Large intestine (tissue), 3 donors: ENCODE data around the gene GABRB1. TPM values are rescaled to one million over a fixed set of nuclear protein-coding genes. Genes with fewer than 3 reads are reported as not detected.

Source experiments
- DNase-seq, 2 donors: peaks; one replicate each; pipeline versions ENCODE4 v3.0.0 to v3.0.0-alpha.2; 2013
- H3K27ac ChIP-seq: one replicate; pipeline ENCODE4 v1.5.1; 2013; ENCODE audit warnings: low read length
- H3K27me3 ChIP-seq: 2 replicates; pipeline ENCODE4 v1.6.1; 2013; ENCODE audit warnings: low read length; ENCODE audit not compliant: control insufficient read depth, insufficient read depth
- H3K36me3 ChIP-seq: 2 replicates; pipeline ENCODE4 v1.6.1; 2013; ENCODE audit warnings: low read length; ENCODE audit not compliant: control insufficient read depth, insufficient read depth
- H3K4me1 ChIP-seq: one replicate; pipeline ENCODE4 v1.6.1; 2013; ENCODE audit warnings: low read length; ENCODE audit not compliant: control insufficient read depth, insufficient read depth
- H3K4me3 ChIP-seq: one replicate; pipeline ENCODE4 v1.5.1; 2013; ENCODE audit warnings: low read length
- H3K9me3 ChIP-seq: one replicate; pipeline ENCODE4 v1.6.1; 2013; ENCODE audit warnings: mild to moderate bottlenecking, low read depth, low read length, moderate library complexity; ENCODE audit not compliant: control insufficient read depth
- WGBS: methylation state at CpG from one replicate; pipeline ENCODE4 v1.1.5; 2013; ENCODE audit warnings: low lambda C conversion rate; ENCODE audit not compliant: insufficient coverage; 5-methylcytosine and 5-hydroxymethylcytosine counted together
- polyA plus RNA-seq: library from polyadenylated mRNA; unstranded; fragments of 120-200 nt; gene quantifications from one replicate; pipeline ENCODE4 v1.2.1, GENCODE V29; 2013

Gene GABRB1
- polyA plus RNA-seq, 1 donor: 0.27 TPM

DNA sequence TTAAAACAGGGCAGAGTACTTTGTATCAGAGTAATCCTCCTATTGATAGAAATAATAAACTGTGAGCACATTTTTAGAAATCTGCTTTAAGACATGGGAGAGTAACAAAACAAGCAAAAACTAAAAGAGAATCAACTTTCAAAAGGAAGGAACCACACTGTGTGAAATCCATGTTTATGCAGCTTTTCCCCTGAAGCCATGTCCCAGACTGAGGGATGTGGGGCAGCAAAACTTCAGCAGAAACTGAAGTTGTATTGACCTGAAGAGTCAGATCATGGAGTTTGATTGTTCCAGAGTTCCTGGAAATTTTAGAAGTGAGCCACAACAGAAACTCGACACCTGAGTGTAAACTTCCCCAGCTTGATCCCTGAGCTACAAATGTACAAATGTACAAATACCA, 378.9 kb downstream of the GABRB1 start:
- Histone ChIP-seq H3K4me1 (no peaks in the 10 kb centered on the region), H3K27ac (no peak overlapping the region), H3K4me3 (no peak overlapping the region), H3K36me3 (no peaks in the 10 kb centered on the region), H3K27me3 (peaks cover 3% of the 10 kb centered on the region), H3K9me3 (no peaks in the 10 kb centered on the region)
- WGBS: no CpG with 5 or more reads among the region's 1 CpG
- no peak for DNase-seq

DNA sequence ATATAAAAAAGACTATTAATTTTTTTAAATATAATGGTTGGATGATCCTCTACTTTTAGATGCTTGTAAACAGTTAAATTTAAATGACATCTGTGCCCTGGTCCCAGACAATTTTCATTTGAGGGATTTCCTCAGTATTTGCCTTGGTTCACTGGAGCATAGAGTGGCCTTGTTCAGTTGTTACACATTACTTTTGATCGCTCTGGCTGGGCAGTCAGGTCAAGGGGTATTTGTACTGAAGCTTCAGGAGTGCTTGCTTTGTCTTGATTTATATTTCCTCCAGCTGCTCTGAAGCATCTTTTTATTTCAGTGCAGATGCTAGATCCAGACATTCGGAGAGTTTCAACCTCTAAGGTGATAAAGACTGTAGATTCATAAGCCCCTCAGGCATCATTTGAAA, 382.2 kb downstream of the GABRB1 start:
- no peaks in the 10 kb centered on the region for H3K4me1 ChIP-seq
- no peak overlapping the region for H3K4me3 ChIP-seq
- no peak for DNase-seq
- peaks cover 3% of the 10 kb centered on the region for H3K27me3 ChIP-seq
- H3K36me3 ChIP-seq: no peaks in the 10 kb centered on the region
- no peaks in the 10 kb centered on the region for H3K9me3 ChIP-seq
- no CpG with 5 or more reads among the region's 2 CpGs for WGBS
- H3K27ac ChIP-seq: no peak overlapping the region

DNA sequence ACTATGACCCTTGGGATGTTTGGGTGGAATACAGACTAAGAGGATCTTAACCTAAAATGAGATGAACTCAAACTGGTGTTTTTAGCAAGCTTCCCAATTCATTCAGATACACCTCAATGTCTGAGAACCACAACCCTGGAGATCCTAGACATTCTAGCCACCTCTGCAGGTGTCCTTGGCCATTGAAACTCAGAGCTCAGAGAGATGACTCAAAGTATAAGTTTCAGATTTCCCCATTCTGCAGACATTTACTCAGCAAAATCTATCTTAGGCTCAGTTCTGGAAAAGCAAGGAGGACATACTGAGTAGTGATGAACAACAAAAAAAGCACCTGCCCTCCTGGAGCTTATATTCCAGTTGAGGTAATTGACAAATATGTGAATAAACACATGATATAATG, 384.4 kb downstream of the GABRB1 start:
- Histone ChIP-seq H3K27me3 (peaks cover 3% of the 10 kb centered on the region), H3K27ac (no peak overlapping the region), H3K4me3 (no peak overlapping the region), H3K9me3 (no peaks in the 10 kb centered on the region), H3K36me3 (no peaks in the 10 kb centered on the region), H3K4me1 (no peaks in the 10 kb centered on the region)
- no peak for DNase-seq

DNA sequence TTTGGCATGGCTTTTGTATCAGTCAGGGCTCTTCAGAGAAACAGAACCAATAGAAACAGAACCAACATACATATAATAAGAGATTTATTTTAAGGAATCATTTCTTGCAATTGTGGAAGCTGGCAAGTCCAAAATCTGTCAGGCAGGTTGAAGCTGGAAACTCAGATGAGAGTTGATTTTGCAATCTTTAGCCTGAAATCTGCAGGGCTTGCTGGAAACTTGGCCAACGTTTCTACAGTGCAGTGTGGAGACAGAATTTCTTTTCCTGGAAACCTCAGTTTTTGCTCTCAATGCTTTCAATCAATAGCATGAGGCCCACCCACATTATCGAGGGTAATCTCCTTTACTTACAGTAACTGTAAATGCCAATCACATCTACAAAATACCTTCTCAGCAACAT, 386.8 kb downstream of the GABRB1 start:
- DNase-seq: no peak
- WGBS: no CpG with 5 or more reads among the region's 2 CpGs

DNA sequence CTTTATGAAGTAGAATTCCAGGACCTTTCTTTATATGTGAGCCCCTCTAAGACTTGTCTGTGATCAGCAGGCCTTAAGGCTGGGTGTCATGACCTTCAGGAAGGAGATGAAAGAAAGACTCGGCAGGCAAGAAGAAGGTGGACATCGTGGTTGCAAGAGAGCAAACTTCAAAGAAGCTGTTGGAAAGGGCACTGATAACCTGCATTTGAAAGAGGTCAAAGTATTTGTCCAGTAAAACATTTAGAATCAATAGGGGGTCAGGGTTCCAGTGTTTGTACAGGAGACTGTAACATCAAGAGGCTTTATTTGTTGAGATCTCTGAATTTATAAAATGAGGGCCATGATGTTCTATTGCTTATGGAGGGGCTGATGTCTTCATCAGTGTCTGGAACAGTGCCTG, 387.9 kb downstream of the GABRB1 start:
- Histone ChIP-seq H3K9me3 (no peaks in the 10 kb centered on the region), H3K4me1 (no peaks in the 10 kb centered on the region), H3K27ac (no peak overlapping the region), H3K4me3 (no peak overlapping the region), H3K36me3 (no peaks in the 10 kb centered on the region), H3K27me3 (no peaks in the 10 kb centered on the region)
- no peak for DNase-seq
- WGBS: 40% methylated on average over 1 of the region's 2 CpGs

More for the DNA sequence above, 386.8 kb downstream of the GABRB1 start:
- no peak overlapping the region for H3K27ac ChIP-seq
- H3K4me3 ChIP-seq: no peak overlapping the region
- H3K36me3 ChIP-seq: no peaks in the 10 kb centered on the region
- peaks cover 3% of the 10 kb centered on the region for H3K27me3 ChIP-seq
- no peaks in the 10 kb centered on the region for H3K4me1 ChIP-seq
- no peaks in the 10 kb centered on the region for H3K9me3 ChIP-seq

DNA sequence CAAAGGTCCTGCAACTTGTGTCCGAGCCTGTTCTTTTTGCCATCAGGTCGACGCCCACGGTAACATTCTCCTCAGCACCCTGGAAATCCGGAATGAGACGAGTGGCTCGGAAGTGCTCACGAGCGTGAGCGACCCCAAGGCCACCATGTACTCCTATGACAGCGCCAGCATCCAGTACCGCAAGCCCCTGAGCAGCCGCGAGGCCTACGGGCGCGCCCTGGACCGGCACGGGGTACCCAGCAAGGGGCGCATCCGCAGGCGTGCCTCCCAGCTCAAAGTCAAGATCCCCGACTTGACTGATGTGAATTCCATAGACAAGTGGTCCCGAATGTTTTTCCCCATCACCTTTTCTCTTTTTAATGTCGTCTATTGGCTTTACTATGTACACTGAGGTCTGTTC, 394.3 kb downstream of the GABRB1 start:
- H3K27me3 ChIP-seq: no peaks in the 10 kb centered on the region
- no peak overlapping the region for H3K27ac ChIP-seq
- WGBS: 88% methylated on average over 1 of the region's 25 CpGs
- peaks cover 3% of the 10 kb centered on the region for H3K9me3 ChIP-seq
- no peak overlapping the region for H3K4me3 ChIP-seq
- DNase-seq: no peak
- H3K36me3 ChIP-seq: no peaks in the 10 kb centered on the region
- no peaks in the 10 kb centered on the region for H3K4me1 ChIP-seq

DNA sequence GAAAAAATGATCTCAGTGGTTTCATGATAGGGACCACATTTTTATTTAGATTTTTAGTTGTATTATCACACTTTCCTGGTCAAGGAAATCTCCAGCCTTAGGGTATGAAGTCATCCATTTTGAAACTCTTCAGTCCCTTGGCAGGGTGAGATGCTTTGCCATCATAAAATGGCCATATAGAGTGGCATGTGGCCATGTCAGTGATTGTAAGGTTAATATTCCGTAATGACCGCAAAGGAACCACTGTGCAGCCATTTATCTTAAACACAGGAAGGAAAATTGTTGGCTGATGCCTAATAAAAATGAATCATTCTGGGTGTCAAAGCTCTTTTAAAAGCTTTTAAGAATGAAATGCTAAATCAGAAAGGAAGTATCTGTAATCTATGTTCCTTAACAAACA, 396.6 kb downstream of the GABRB1 start:
- DNase-seq: no peak
- Histone ChIP-seq H3K27ac (no peak overlapping the region), H3K4me1 (no peaks in the 10 kb centered on the region), H3K4me3 (no peak overlapping the region), H3K36me3 (no peaks in the 10 kb centered on the region), H3K9me3 (peaks cover 3% of the 10 kb centered on the region), H3K27me3 (no peaks in the 10 kb centered on the region)
- WGBS: 100% methylated on average over 2 of the region's 2 CpGs

DNA sequence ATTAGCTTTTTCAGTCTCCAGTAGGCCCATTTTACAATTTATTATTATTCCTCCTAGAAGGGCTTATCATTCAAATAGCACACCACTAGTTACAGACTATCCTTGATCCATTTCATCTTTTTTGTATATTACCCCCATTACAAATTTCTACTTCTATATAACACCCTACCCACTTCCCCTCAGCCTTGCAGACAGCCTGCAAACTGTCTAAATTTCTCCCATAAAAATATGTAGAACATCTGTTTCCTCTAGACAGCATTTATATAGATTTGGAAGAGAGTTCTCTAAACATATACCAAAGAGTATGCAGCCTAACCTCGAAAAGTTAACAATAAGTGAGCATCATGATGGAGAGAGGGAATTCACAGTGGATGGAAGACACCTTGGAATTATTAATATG, 401.4 kb downstream of the GABRB1 start:
- Histone ChIP-seq H3K4me1 (no peaks in the 10 kb centered on the region), H3K27me3 (no peaks in the 10 kb centered on the region), H3K9me3 (no peaks in the 10 kb centered on the region), H3K4me3 (no peak overlapping the region), H3K27ac (no peak overlapping the region), H3K36me3 (no peaks in the 10 kb centered on the region)
- DNase-seq: no peak
- no CpG with 5 or more reads among the region's 1 CpG for WGBS

DNA sequence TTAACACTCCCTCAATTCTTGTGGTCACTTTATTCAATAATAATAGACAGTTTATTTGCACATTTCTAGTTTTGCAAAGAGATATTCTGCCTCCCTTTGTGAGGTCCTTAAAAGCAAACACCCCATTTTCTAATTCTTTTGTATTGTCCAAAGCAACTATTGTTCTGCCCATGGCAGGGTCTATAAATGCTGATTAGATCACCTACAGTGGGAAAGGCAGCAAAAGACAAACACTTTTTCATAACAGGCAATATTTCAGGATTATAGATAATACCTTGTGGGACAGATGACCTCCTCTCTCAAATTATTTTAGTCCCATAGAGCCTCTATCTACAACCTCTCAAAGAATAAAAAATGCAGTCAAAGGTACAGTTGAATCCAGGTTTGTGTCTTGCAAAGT, 403.6 kb downstream of the GABRB1 start:
- H3K4me3 ChIP-seq: no peak overlapping the region

DNA sequence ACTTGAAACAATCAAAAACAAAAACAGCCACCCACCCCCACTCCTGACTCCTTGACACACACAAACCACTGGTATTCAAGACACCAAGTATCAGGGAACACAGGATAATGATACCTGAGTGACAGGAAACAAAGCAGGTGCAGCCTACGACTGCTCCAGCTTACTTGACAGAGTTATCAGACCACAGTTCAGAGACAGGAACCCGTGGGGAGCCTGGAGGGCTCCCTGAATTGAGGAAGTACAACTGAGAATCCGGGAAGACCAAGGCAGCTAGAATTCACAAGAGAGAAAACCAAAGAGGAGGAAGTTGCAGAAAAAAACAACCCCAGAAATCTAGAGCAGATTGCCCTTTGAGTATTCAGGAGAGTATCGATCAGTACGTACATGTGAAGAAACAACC, 411.6 kb downstream of the GABRB1 start:
- no peak for DNase-seq
- H3K36me3 ChIP-seq: no peaks in the 10 kb centered on the region
- no peaks in the 10 kb centered on the region for H3K4me1 ChIP-seq
- no peak overlapping the region for H3K4me3 ChIP-seq
- H3K27me3 ChIP-seq: no peaks in the 10 kb centered on the region
- 100% methylated on average over 2 of the region's 5 CpGs for WGBS
- no peak overlapping the region for H3K27ac ChIP-seq
- no peaks in the 10 kb centered on the region for H3K9me3 ChIP-seq

More for the DNA sequence above, 403.6 kb downstream of the GABRB1 start:
- no peak overlapping the region for H3K27ac ChIP-seq
- H3K9me3 ChIP-seq: no peaks in the 10 kb centered on the region
- H3K36me3 ChIP-seq: no peaks in the 10 kb centered on the region
- no peak for DNase-seq
- no peaks in the 10 kb centered on the region for H3K4me1 ChIP-seq
- H3K27me3 ChIP-seq: no peaks in the 10 kb centered on the region

DNA sequence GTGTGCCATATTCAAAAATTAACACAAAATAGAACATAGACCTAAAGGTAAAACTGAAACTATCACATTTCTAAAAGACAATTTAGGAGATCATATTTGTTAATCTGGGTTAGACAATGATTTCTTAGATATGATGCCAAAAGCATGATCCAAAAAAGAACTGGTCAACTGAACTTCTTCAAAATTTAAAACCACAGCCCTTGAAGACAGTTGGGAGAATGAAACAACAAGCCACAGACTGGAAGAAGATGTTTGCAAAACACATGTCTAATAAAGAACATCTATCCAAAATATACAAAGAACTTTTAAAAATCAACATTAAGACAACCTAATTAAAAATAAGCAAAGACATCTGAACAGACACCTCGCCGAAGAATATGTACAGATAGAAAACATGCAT, 412.7 kb downstream of the GABRB1 start:
- no peaks in the 10 kb centered on the region for H3K4me1 ChIP-seq
- H3K27ac ChIP-seq: no peak overlapping the region
- DNase-seq: no peak
- no peaks in the 10 kb centered on the region for H3K27me3 ChIP-seq
- no peak overlapping the region for H3K4me3 ChIP-seq
- no peaks in the 10 kb centered on the region for H3K36me3 ChIP-seq
- WGBS: 92% methylated on average over 2 of the region's 2 CpGs
- H3K9me3 ChIP-seq: no peaks in the 10 kb centered on the region
